ENCODE data around the gene TMEM53. TPM values are rescaled to one million over a fixed set of nuclear protein-coding genes. Genes with fewer than 3 reads are reported as not detected.

Gene TMEM53
- total RNA-seq, 1 experiment from 2014 or later, result 6.2 TPM

DNA sequence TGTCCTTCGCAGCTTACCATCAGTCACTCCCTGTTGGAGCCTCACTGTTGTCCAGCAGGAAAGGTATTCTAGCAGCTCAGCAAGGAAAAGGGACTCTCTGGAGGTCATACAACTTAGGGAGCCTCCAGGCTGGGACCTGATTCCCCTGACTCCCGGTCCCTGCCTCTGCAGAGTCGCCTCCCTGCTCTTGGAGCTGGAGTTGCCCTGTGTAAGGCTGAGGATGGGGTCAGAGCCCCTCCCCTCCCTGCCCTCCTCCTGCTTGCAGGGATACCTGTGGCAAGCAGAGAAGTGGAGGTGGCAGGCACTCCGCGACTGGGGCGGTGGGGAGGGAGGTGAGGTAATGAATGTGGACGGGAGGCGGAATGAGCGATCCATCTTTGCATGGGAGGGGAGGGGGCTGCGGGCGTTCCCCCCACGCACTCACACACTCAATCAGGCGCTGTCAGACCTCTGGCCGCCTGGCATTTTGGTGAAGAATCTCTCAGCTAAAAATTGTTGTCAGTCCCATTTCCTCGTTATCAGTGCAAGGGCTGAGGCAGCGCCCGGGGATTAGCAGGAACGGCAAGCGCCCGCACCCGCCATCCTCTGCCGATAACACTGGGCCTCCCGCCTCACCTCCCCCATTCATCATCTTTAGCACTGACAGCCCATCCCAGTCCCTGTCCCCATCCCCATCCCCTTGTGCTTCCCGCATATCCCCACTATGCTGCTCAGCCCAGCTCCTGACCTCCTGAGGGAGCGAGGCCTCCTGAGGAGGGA lies 64.3 kb downstream of the TMEM53 start:
- Histone ChIP-seq H2BK5ac (ENCODE audit: insufficient read length, low read length) (no peak overlapping the region), H3K23ac (ENCODE audit: insufficient read length, low read depth, low read length) (no peak overlapping the region), H2BK20ac (ENCODE audit: low read depth, low read length, poor library complexity, severe bottlenecking) (no peak overlapping the region), H3K56ac (ENCODE audit: insufficient read length, low read depth, low read length) (no peak overlapping the region), H2BK15ac (ENCODE audit: low read depth, low read length) (no peak overlapping the region), H3K27me3 (ENCODE audit: insufficient read depth, low read length) (no peaks in the 10 kb centered on the region), H3K14ac (ENCODE audit: insufficient read depth, low read length) (no peak overlapping the region), H3K4ac (ENCODE audit: low read depth, low read length) (no peak overlapping the region), H3K27ac (ENCODE audit: insufficient read length, low read depth, low read length) (no peak overlapping the region), H3T11ph (ENCODE audit: low read length) (no peak overlapping the region), H2BK12ac (ENCODE audit: insufficient read length, low read depth, low read length) (no peak overlapping the region), H3K23me2 (ENCODE audit: insufficient read length, low read depth, low read length, poor library complexity, severe bottlenecking) (no peaks in the 10 kb centered on the region), H3K79me1 (ENCODE audit: insufficient read depth, low read depth, low read length, poor library complexity, severe bottlenecking) (no peaks in the 10 kb centered on the region), H4K91ac (ENCODE audit: insufficient read length, low read depth, low read length) (no peak overlapping the region), H3K18ac (ENCODE audit: insufficient read length, low read depth, low read length) (no peak overlapping the region), H2BK120ac (ENCODE audit: low read depth, low read length, poor library complexity, severe bottlenecking) (no peak overlapping the region), H4K8ac (replicated peaks; ENCODE audit: insufficient read length, low read depth, low read length) (no peak overlapping the region), H3K4me1 (ENCODE audit: insufficient read depth, low read length) (peaks cover 2% of the 10 kb centered on the region; the same call in 1 of the 2 replicates), H2AFZ (ENCODE audit: low read length) (no peak overlapping the region), H3K9ac (ENCODE audit: extremely low read depth, insufficient read length, low read length) (no peak overlapping the region), H4K5ac (ENCODE audit: insufficient read length, low read depth, low read length) (peak overlapping the region; percentile 53), H3K4me2 (ENCODE audit: insufficient read depth, insufficient read length, low read length) (no peak overlapping the region), H4K20me1 (ENCODE audit: control insufficient read depth, insufficient read depth, insufficient read length) (no peaks in the 10 kb centered on the region), H3K9me3 (ENCODE audit: control insufficient read depth, low read depth, low read length) (no peaks in the 10 kb centered on the region), H3K79me2 (ENCODE audit: insufficient read depth, low read length) (no peaks in the 10 kb centered on the region), H2AK5ac (ENCODE audit: insufficient read length, low read length) (no peak overlapping the region)
- TF ChIP-seq, protein P1, sequence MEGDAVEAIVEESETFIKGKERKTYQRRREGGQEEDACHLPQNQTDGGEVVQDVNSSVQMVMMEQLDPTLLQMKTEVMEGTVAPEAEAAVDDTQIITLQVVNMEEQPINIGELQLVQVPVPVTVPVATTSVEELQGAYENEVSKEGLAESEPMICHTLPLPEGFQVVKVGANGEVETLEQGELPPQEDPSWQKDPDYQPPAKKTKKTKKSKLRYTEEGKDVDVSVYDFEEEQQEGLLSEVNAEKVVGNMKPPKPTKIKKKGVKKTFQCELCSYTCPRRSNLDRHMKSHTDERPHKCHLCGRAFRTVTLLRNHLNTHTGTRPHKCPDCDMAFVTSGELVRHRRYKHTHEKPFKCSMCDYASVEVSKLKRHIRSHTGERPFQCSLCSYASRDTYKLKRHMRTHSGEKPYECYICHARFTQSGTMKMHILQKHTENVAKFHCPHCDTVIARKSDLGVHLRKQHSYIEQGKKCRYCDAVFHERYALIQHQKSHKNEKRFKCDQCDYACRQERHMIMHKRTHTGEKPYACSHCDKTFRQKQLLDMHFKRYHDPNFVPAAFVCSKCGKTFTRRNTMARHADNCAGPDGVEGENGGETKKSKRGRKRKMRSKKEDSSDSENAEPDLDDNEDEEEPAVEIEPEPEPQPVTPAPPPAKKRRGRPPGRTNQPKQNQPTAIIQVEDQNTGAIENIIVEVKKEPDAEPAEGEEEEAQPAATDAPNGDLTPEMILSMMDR (conservative IDR thresholded peaks at IDR 0.05), result no peak
- peaks cover 0 to 2% (median 0%) of the 10 kb centered on the region in 3 experiments; a peak in 3 of 7 replicates for H3K36me3 Mint-ChIP-seq (ENCODE audit: insufficient read depth in 1 of 3, low read depth in 3 of 3)
- no CpG with 5 or more reads among the region's 25 CpGs for WGBS (ENCODE audit: extremely low coverage, insufficient read length, low lambda C conversion rate)
- peaks cover 17% of the 10 kb centered on the region for H3K27me3 Mint-ChIP-seq (ENCODE audit: low read depth)
- H3K9me3 Mint-ChIP-seq, result peaks cover 0 to 3% of the 10 kb centered on the region in 2 experiments; a peak in 1 of 5 replicates
- H3K27ac Mint-ChIP-seq, result no peak overlapping the region; a peak in 1 of 7 replicates
- DNase-seq, result peak; percentile 52
- H3K4me3 Mint-ChIP-seq, result no peak overlapping the region; a peak in 1 of 5 replicates
- H3K4me1 Mint-ChIP-seq, result peaks cover 10 to 19% of the 10 kb centered on the region in 2 experiments; a peak in 3 of 4 replicates
